Hematopoietic multipotent progenitor cell treated with erythropoietin and hydrocortisone succinate and interleukin-3 and kit ligand, for 6 days (in vitro differentiated cells): Measurements from ENCODE around the gene RNASEH1.
"Not testable (repeated sequence)": the region's sequence is repeated elsewhere in the genome, so short reads cannot be mapped to it uniquely, and the experiment has no call there.

ENCODE experiments used
- DNase-seq: peaks from one replicate; pipeline ENCODE4 v3.0.0-alpha.2; 2015

Gene RNASEH1

GRCh38 chr2:3589086-3589485, 31.0 kb upstream of the RNASEH1 start:
- no peak for DNase-seq

DNA sequence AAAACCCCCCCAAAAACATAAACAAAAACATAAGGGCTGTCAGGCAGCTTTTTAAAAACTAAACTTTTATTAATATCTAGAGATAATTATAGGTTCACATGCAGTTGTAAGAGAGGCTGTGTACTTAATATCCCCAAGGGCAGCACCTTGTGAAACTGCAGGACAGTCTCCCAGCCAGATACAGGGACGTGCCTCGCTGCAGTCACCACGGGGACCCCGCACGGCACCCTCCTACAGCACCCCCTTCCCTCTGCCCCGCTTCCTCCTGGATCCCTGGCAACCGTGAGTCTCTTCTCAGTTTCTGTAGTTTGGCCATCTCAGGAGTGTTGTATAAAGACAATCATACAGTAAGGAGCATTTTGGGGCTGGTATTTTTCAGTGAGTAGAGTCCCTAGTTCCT, 30.0 kb upstream of the RNASEH1 start:
- DNase-seq = no peak

DNA sequence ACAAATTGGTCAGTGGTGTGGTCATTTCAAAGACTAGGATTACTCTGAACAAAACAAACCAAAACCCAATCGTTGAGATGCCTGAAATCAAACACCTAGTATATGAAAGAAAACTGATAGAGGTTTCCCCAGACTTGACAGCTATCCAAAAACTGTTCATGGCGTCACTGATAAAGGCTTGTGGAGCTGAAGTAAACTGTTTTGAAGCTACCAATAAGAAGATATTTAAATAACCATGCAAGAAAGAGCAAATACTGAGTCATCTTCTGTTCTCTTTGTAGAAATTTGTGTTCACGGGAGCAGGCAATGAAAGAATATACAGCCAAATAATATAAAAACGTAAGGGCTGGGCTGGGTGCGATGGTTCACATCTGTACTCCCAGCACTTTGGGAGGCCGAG, 29.3 kb upstream of the RNASEH1 start:
- peak; percentile 90 for DNase-seq

DNA sequence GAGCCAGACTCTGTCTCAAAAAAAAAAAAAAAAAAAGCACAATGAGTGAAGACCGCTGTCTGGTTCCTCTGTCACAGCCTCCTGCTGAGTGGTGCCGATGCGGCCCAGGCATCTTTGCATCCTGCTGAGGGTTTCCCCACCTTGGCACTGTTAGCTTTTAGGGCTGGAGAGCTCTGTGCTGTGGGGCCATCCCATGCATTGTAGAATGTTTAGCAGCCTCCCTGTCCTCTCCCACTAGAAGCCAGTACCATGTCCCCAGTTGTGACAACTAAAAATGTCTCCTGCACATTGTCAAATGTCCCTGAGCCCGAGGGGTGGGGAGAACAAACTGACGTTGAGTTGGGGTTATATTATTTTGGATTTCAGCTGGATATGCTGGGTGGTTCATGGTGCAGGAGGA, 28.9 kb upstream of the RNASEH1 start:
- DNase-seq = no peak

- no peak for DNase-seq
Observed at GRCh38 chr2:3586220-3586619, 28.1 kb upstream of the RNASEH1 start.

- DNase-seq = peak; percentile 65
Observed at GRCh38 chr2:3585261-3586109, 27.4 kb upstream of the RNASEH1 start.

DNA sequence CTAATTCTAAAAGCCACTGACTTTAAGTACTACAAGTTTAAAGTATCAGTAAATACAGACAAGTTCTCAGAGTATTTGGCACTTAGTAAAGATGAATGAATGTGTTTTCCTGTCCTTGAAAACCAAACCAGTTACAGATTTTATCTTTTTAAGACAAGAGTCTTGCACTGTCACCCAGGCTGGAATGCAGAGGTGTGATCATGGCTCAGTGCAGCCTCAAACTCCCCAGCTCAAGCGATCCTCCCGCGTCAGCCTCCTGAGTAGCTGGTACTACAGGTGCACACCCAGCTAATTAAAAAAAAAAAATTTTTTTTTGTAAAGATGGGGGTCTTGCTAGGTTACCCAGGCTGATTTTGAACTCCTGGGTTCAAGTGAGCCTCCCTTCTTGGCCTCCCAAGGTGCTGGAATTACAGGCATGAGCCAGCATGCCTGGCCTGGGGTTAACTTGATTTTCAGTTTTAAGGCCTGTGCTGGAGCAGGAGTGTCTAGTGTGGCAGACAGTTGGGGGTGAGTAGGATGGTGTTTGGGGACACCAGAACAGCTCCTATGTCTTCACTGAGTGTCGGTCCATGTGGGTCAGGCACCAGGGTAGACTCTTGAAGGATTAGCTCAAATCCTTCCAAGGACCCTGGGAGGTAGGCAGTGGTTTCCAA, 26.6 kb upstream of the RNASEH1 start:
- no peak for DNase-seq

DNA sequence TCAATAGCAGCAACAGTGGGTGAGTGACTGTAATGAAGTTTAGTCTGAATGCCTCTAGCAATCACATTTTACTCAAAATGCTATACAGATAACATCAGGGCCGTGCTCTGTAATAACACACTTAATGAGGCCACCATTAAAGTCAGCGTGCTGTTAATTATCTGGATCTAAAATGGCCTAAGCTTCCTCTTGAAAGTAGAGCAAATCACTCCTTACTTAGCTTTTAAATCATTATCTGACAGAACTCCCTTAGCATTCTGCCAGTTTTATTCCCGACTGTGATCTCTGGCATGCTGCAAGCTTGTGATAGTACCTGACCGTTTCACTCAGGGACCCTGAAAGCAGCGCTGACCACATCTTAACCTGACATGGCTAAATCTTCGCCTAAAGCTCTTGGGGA, 25.9 kb upstream of the RNASEH1 start:
- DNase-seq = no peak

DNA sequence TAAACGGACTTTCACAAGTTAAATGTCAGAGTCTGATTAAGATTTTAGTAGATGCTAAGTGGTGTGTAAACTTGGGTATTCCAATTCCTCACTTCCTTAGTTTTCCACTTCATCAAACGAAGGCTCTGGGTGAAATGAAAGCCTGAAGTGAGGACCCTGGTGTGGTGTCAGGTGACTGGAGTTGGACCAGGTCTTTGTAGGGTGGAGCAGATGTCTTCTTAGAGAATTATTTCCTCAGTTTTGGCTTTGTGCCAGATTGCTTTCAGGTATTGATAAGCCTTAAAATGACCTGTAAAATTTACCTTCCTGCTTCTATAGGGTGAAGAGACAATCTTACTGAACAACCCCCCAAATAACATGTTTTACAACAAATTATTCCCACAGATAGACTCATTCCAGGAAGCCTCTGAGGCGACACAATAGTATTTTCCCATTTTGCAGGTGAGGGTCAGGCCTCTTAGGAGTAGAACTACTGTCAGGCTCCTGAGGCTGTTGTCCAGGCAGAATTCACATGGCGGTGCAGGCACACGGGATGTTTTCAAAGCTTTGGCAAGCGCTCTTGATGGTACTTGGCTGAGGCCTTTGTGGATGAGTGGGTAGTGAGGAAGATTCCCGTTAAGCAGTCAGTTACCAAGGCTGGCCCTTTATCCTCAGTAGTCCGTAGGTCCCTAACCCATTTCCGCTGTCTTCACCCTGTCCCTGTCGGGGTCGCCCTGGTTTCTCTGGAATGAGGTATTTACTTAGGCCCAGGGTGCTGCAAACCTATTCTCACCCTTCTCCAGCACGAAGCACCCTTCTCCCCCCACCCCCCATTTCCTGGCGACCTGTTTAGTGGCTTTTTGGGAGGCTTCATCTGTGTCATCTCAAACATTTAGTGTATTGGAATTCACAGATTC, 23.5 kb upstream of the RNASEH1 start:
- DNase-seq = peak; percentile 47

DNA sequence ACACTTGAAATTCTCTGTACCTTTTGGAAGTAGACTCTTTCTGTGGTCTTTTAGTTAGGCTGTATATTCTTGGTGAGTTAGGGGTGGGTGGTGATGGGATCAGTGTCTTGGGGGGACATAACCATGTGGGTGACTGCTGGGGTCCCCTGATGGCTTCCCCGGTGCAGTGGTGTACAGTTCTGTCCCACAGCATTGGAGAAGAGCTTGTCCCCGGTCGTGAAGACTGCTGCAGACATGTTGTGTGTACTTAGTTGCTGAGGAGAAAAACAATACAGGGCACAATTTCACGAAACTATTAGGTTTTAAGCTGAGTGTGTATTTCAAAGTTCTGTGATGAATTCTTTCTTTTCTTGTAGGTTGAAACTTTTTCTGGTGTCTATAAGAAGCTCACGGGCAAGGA, 22.3 kb upstream of the RNASEH1 start:
- DNase-seq = no peak

- no peak for DNase-seq
Observed at GRCh38 chr2:3578987-3579386, 20.9 kb upstream of the RNASEH1 start.

DNA sequence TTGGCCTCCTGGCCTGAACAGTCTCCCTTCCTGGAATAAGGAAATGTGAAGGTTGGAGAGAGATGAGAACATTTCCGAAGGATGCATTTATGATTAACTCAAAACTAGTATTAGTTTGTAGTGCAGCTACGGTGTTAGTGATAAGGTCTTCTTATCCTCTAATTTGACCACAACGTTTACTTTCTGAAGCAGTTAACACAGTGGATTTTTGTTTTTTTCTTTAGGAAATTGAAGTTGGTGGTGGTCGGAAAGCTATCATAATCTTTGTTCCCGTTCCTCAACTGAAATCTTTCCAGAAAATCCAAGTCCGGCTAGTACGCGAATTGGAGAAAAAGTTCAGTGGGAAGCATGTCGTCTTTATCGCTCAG, 18.1 kb upstream of the RNASEH1 start:
- not testable (repeated sequence) for DNase-seq

DNA sequence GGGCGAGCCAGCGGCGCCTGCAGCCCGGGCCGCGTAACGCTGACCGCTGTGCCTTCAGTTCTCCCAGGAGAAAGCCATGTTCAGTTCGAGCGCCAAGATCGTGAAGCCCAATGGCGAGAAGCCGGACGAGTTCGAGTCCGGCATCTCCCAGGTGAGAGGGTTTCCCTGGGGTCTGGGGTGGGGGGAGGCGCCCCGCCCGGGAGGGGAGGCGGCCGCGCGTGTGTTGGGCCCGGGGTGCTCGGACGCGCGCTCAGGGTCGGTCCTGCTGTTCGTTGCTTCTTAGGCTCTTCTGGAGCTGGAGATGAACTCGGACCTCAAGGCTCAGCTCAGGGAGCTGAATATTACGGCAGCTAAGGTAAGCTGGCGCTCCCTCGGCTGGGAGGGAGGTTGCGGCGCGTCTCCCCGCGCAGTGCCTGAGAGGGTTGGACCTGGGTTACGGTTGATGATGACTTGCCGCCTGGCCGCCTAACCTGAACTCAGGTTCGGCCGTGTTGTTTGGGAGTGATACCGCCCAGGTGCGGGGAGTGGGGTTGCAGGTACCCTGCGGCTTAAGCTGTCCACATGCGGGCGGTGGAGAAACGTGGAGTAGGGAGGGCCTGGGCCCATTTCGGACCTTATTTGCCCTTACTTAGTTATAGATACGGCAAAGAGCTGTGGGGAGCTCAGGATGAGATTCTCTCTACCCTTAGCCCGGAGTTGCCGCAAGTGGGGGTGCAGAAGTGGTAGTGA, 17.6 kb upstream of the RNASEH1 start:
- peak; percentile 52 for DNase-seq

DNA sequence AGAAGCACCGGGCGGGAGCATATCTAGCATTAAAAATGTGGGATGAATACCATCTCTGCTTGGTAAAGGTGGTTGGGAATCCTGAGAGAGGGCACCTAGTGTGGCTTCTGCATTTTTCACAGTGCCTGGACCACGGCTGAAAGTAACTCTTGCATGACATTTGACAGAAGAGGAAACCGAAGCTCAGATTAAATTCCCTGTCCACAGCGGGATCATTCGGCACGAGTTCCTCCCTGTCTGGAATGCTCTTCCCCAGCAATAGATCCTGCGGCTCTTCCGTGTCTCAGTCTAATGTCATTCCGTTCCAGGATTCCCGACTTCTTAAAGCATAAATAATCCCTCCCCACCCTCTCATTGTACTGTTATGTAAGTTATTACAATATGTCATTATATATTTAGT, 16.0 kb upstream of the RNASEH1 start:
- DNase-seq = no peak

DNA sequence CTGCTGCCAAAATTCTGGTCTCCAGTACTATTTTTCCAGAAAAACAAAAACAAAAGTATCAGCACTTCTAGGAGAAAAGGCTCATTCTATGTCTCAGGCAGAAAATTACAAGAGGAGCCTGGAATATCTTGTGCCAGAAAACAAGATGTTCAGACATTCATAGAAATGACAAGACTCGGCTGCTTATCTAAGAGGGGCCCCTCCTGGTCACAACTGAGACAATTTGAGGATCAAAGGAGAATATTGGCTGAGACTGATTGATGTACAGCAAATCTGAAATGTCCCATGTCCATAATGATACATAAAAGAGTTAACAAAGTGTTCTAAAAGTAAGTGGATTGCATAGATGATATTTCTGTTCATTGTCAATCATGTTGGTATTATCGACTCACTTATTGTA, 14.5 kb upstream of the RNASEH1 start:
- peak; percentile 49 for DNase-seq

DNA sequence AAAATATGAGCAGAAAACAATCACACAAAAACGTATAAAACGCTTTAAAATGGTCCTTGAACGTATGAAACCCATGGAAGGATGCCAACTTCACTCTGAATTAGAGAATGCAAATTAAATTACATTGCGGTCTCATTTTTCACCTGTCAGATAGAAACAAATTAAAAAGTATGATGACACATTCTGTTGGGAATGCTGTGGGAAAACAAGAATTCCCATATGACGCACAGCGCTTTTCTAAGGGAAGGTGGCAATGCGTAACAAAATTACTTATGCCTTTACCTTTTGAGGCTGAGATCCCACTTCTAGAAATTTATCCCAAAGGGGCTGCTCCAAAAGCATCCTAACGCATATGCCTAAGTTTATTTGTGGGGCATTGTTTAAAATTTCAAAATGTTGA, 13.2 kb upstream of the RNASEH1 start:
- DNase-seq = no peak

GRCh38 chr2:3569656-3570055, 11.5 kb upstream of the RNASEH1 start:
- DNase-seq = not testable (repeated sequence)

- DNase-seq = no peak
Observed at GRCh38 chr2:3566806-3567205, 8.7 kb upstream of the RNASEH1 start.

- no peak for DNase-seq
Observed at GRCh38 chr2:3565117-3565516, 7.0 kb upstream of the RNASEH1 start.

GRCh38 chr2:3563521-3563976, 5.4 kb upstream of the RNASEH1 start:
- DNase-seq = peak; percentile 74

DNA sequence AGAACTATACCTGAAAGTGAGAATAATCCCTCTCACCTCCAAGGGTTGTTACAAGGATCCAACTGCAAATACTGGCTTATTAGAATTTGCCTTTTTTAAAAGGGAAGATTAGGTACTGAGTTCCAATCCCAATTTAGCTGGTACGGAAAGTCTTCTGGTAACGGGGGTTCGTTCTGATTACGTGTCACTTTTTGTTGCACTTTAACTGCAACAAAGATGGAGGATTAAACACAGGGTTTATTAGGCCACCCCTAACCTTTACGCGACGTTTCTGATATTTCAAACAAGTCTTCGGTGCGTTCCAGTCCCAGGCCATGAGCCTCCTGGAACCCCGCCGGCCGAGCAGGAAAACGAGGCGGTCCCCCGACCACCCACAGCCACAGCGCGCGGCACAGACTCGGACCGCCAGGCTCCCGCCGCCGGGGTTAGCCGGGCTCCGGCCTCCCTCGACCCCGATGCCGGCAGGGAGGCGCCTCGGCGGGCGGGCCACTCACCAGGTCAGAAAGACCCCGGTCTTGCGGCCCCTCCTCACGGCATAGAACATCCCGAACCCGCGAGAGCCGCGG, 411 bp downstream of the RNASEH1 start:
- DNase-seq = peak; percentile 35

GRCh38 chr2:3553946-3554345, 4.2 kb downstream of the RNASEH1 start:
- no peak for DNase-seq
